Measurements from ENCODE around the gene TOP1.
"Not testable (repeated sequence)": the region's sequence is repeated elsewhere in the genome, so short reads cannot be mapped to it uniquely, and the experiment has no call there.

The TOP1 gene

GRCh38 chr20:41028359-41029149, at the start of gene TOP1:
Gene TOP1 (plus strand): TSS chr20:41028822. CDS start chr20:41029068, 246 bp downstream.
- peak; percentile 100 for DNase-seq (ENCODE audit: low read depth)

- DNase-seq (ENCODE audit: low read depth) = no peak
Measured at GRCh38 chr20:40979247-40979646, 49.4 kb upstream of the TOP1 start.

GRCh38 chr20:40980106-40980827, 48.4 kb upstream of the TOP1 start:
- DNase-seq (ENCODE audit: low read depth) = no peak

GRCh38 chr20:40980828-40981310, 47.8 kb upstream of the TOP1 start:
- no peak for DNase-seq (ENCODE audit: low read depth)

- DNase-seq (ENCODE audit: low read depth) = no peak
Measured at GRCh38 chr20:40982415-40983145, 46.0 kb upstream of the TOP1 start.

- DNase-seq (ENCODE audit: low read depth) = no peak
Measured at GRCh38 chr20:40983898-40984297, 44.7 kb upstream of the TOP1 start.

GRCh38 chr20:40984496-40984895, 44.1 kb upstream of the TOP1 start:
- no peak for DNase-seq (ENCODE audit: low read depth)

- DNase-seq (ENCODE audit: low read depth) = no peak
Measured at GRCh38 chr20:40986774-40987173, 41.8 kb upstream of the TOP1 start.

GRCh38 chr20:40990542-40991120, 38.0 kb upstream of the TOP1 start:
- no peak for DNase-seq (ENCODE audit: low read depth)

GRCh38 chr20:40991181-40991889, 37.3 kb upstream of the TOP1 start:
- no peak for DNase-seq (ENCODE audit: low read depth)

GRCh38 chr20:40992349-40993113, 36.1 kb upstream of the TOP1 start:
- DNase-seq (ENCODE audit: low read depth) = no peak

GRCh38 chr20:40993794-40994540, 34.7 kb upstream of the TOP1 start:
- no peak for DNase-seq (ENCODE audit: low read depth)

- no peak for DNase-seq (ENCODE audit: low read depth)
Measured at GRCh38 chr20:40996326-40996725, 32.3 kb upstream of the TOP1 start.

- DNase-seq (ENCODE audit: low read depth) = no peak
Measured at GRCh38 chr20:40997116-40997515, 31.5 kb upstream of the TOP1 start.

GRCh38 chr20:40999841-41000240, 28.8 kb upstream of the TOP1 start:
- no peak for DNase-seq (ENCODE audit: low read depth)

GRCh38 chr20:41000628-41001027, 28.0 kb upstream of the TOP1 start:
- DNase-seq (ENCODE audit: low read depth) = no peak

GRCh38 chr20:41001497-41001896, 27.1 kb upstream of the TOP1 start:
- DNase-seq (ENCODE audit: low read depth) = no peak

GRCh38 chr20:41002842-41003142, 25.8 kb upstream of the TOP1 start:
- no peak for DNase-seq (ENCODE audit: low read depth)

GRCh38 chr20:41003143-41003935, 25.3 kb upstream of the TOP1 start:
- DNase-seq (ENCODE audit: low read depth) = peak; percentile 20

GRCh38 chr20:41003936-41004294, 24.7 kb upstream of the TOP1 start:
- DNase-seq (ENCODE audit: low read depth) = not testable (repeated sequence)
